Occipital lobe (tissue), 2 donors: ENCODE measurements around the gene ZNF574. TPM values are rescaled to one million over a fixed set of nuclear protein-coding genes. Genes with fewer than 3 reads are reported as not detected.

Source experiments
- DNase-seq: peaks from one replicate; lab custom pipeline; 2025; lab: John Stamatoyannopoulos, UW
- total RNA-seq: library from RNA; depleted of rRNA; stranded (reverse); fragments of >200 nt; gene quantifications from one replicate; pipeline ENCODE4 v1.2.3, GENCODE V29; 2014

The ZNF574 gene
- total RNA-seq, 1 donor from 2014 or later = 11.1 TPM

- no peak for DNase-seq
Measured at GRCh38 chr19:42124386-42124901, 48.5 kb downstream of the ZNF574 start.

- DNase-seq = no peak
Measured at GRCh38 chr19:42125536-42125935, 49.6 kb downstream of the ZNF574 start.

GRCh38 chr19:42126574-42126973 lies 50.6 kb downstream of the ZNF574 start:
- DNase-seq = no peak

- DNase-seq = no peak
Measured at GRCh38 chr19:42129399-42130253, 53.7 kb downstream of the ZNF574 start.

GRCh38 chr19:42130254-42130573 lies 54.2 kb downstream of the ZNF574 start:
- no peak for DNase-seq

Other genes starting within 250 kb of the ZNF574 start
- gene LYPD4, start 231.5 kb upstream of the ZNF574 start, total RNA-seq = not detected
- gene DMRTC2, start 231.1 kb upstream of the ZNF574 start, total RNA-seq = not detected
- gene RPS19, start 215.9 kb upstream of the ZNF574 start, total RNA-seq = 405 TPM
- not detected for gene CD79A, start 198.9 kb upstream of the ZNF574 start, total RNA-seq
- 8.7 TPM for gene ARHGEF1, start 193.0 kb upstream of the ZNF574 start, total RNA-seq
- gene ERFL, start 147.7 kb upstream of the ZNF574 start, total RNA-seq = not detected
- 69.3 TPM for gene RABAC1, start 116.8 kb upstream of the ZNF574 start, total RNA-seq
- 153 TPM for gene ATP1A3, start 81.9 kb upstream of the ZNF574 start, total RNA-seq
- gene GRIK5, start 6.0 kb upstream of the ZNF574 start, total RNA-seq = 20.0 TPM
- 3.0 TPM for gene POU2F2, start 56.3 kb downstream of the ZNF574 start, total RNA-seq
- 20.4 TPM for gene DEDD2, start 141.5 kb downstream of the ZNF574 start, total RNA-seq
- gene ZNF526, start 144.1 kb downstream of the ZNF574 start, total RNA-seq = 6.4 TPM
- gene GSK3A, start 166.4 kb downstream of the ZNF574 start, total RNA-seq = 19.7 TPM
- 7.8 TPM for gene ERF, start 179.0 kb downstream of the ZNF574 start, total RNA-seq
- 19.5 TPM for gene CIC, start 193.1 kb downstream of the ZNF574 start, total RNA-seq
- gene PRR19, start 226.0 kb downstream of the ZNF574 start, total RNA-seq = 1.4 TPM
- gene PAFAH1B3, start 226.5 kb downstream of the ZNF574 start, total RNA-seq = 198 TPM
- gene TMEM145, start 237.1 kb downstream of the ZNF574 start, total RNA-seq = 47.1 TPM
- 43.7 TPM for gene MEGF8, start 249.5 kb downstream of the ZNF574 start, total RNA-seq